GM10266 (cell line): ENCODE data around the gene RANBP3.

Experiments used
- DNase-seq: peaks from one replicate; pipeline ENCODE4 v3.0.0; 2012; ENCODE audit errors: extremely low spot score
- CTCF ChIP-seq: IDR thresholded peaks from 2 replicates; pipeline ENCODE4 v1.5.1; 2012; ENCODE audit warnings: mild to moderate bottlenecking, low read depth; ENCODE audit not compliant: control insufficient read depth, insufficient read depth; ENCODE audit errors: missing control alignments

The RANBP3 gene

GRCh38 chr19:6005321-6006069, 27.6 kb upstream of the RANBP3 start:
- DNase-seq, result no peak

GRCh38 chr19:6003976-6004375, 26.0 kb upstream of the RANBP3 start:
- DNase-seq, result no peak

More at GRCh38 chr19:6005321-6006069, 27.6 kb upstream of the RANBP3 start:
- TF ChIP-seq CTCF, result no peak

GRCh38 chr19:6002591-6002990, 24.7 kb upstream of the RANBP3 start:
- no peak for TF ChIP-seq CTCF

More at GRCh38 chr19:6003976-6004375, 26.0 kb upstream of the RANBP3 start:
- TF ChIP-seq CTCF, result no peak

GRCh38 chr19:6000228-6000847, 22.4 kb upstream of the RANBP3 start:
- TF ChIP-seq CTCF, result no peak

More at GRCh38 chr19:6002591-6002990, 24.7 kb upstream of the RANBP3 start:
- no peak for DNase-seq

GRCh38 chr19:5999693-6000092, 21.8 kb upstream of the RANBP3 start:
- no peak for TF ChIP-seq CTCF
- no peak for DNase-seq

More at GRCh38 chr19:6000228-6000847, 22.4 kb upstream of the RANBP3 start:
- DNase-seq, result no peak

- DNase-seq, result no peak
- no peak for TF ChIP-seq CTCF
Observed at GRCh38 chr19:5997371-5997770, 19.4 kb upstream of the RANBP3 start.

- DNase-seq, result no peak
- TF ChIP-seq CTCF, result no peak
Observed at GRCh38 chr19:5996623-5997320, 18.8 kb upstream of the RANBP3 start.
